ENCODE measurements around the gene VIPR2.

GRCh38 chr7:158987691-158988090 lies 157.0 kb downstream of the VIPR2 start:
- TF ChIP-seq, protein P1, sequence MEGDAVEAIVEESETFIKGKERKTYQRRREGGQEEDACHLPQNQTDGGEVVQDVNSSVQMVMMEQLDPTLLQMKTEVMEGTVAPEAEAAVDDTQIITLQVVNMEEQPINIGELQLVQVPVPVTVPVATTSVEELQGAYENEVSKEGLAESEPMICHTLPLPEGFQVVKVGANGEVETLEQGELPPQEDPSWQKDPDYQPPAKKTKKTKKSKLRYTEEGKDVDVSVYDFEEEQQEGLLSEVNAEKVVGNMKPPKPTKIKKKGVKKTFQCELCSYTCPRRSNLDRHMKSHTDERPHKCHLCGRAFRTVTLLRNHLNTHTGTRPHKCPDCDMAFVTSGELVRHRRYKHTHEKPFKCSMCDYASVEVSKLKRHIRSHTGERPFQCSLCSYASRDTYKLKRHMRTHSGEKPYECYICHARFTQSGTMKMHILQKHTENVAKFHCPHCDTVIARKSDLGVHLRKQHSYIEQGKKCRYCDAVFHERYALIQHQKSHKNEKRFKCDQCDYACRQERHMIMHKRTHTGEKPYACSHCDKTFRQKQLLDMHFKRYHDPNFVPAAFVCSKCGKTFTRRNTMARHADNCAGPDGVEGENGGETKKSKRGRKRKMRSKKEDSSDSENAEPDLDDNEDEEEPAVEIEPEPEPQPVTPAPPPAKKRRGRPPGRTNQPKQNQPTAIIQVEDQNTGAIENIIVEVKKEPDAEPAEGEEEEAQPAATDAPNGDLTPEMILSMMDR (IDR thresholded peaks at IDR 0.05), result no peak
- no peak for TF ChIP-seq POLR2A (IDR thresholded peaks at IDR 0.05)
